GM18505 (cell line): ENCODE data around the gene UBAP1.
"Not testable (repeated sequence)": the region's sequence is repeated elsewhere in the genome, so short reads cannot be mapped to it uniquely, and the experiment has no call there.

ENCODE experiments used
- ATAC-seq: cut with Tn5 transposase; IDR thresholded peaks from one replicate; pipeline ENCODE4 v1.9.1; 2021; ENCODE audit not compliant: unreplicated experiment
- POLR2A ChIP-seq: IDR thresholded peaks from 4 replicates; pipeline ENCODE4 v1.6.1; 2011; ENCODE audit warnings: borderline replicate concordance; ENCODE audit not compliant: insufficient read depth, insufficient read length; ENCODE audit errors: extremely low read depth

Gene UBAP1

GRCh38 chr9:34178436-34179212, at the start of gene UBAP1:
Gene UBAP1 (plus strand): TSS chr9:34179043. CDS start chr9:34220915, 41,872 bp downstream.
- peak; percentile 87 for TF ChIP-seq POLR2A
- peak; percentile 98 for ATAC-seq

- no peak for ATAC-seq
- TF ChIP-seq POLR2A: no peak
Measured at GRCh38 chr9:34131571-34131970, 47.3 kb upstream of the UBAP1 start.

- TF ChIP-seq POLR2A: no peak
- no peak for ATAC-seq
Measured at GRCh38 chr9:34133436-34133949, 45.4 kb upstream of the UBAP1 start.

- ATAC-seq: no peak
- no peak for TF ChIP-seq POLR2A
Measured at GRCh38 chr9:34134521-34134920, 44.3 kb upstream of the UBAP1 start.

GRCh38 chr9:34138644-34139043, 40.2 kb upstream of the UBAP1 start:
- ATAC-seq: not testable (repeated sequence)

GRCh38 chr9:34139477-34140146, 39.2 kb upstream of the UBAP1 start:
- no peak for TF ChIP-seq POLR2A
- no peak for ATAC-seq

- ATAC-seq: no peak
- TF ChIP-seq POLR2A: no peak
Measured at GRCh38 chr9:34140853-34141252, 38.0 kb upstream of the UBAP1 start.

- ATAC-seq: no peak
- TF ChIP-seq POLR2A: no peak
Measured at GRCh38 chr9:34143116-34143515, 35.7 kb upstream of the UBAP1 start.

- no peak for TF ChIP-seq POLR2A
- ATAC-seq: no peak
Measured at GRCh38 chr9:34145165-34145564, 33.7 kb upstream of the UBAP1 start.

- ATAC-seq: no peak
- no peak for TF ChIP-seq POLR2A
Measured at GRCh38 chr9:34151398-34151797, 27.4 kb upstream of the UBAP1 start.

GRCh38 chr9:34154057-34154456, 24.8 kb upstream of the UBAP1 start:
- no peak for ATAC-seq
- TF ChIP-seq POLR2A: no peak

- ATAC-seq: no peak
- TF ChIP-seq POLR2A: no peak
Measured at GRCh38 chr9:34157318-34157717, 21.5 kb upstream of the UBAP1 start.

- no peak for ATAC-seq
- TF ChIP-seq POLR2A: no peak
Measured at GRCh38 chr9:34157898-34158297, 20.9 kb upstream of the UBAP1 start.

GRCh38 chr9:34158362-34158869, 20.4 kb upstream of the UBAP1 start:
- no peak for TF ChIP-seq POLR2A
- ATAC-seq: no peak

- no peak for ATAC-seq
Measured at GRCh38 chr9:34163434-34163833, 15.4 kb upstream of the UBAP1 start.

GRCh38 chr9:34169125-34169524, 9.7 kb upstream of the UBAP1 start:
- ATAC-seq: no peak
- TF ChIP-seq POLR2A: no peak

More at GRCh38 chr9:34163434-34163833, 15.4 kb upstream of the UBAP1 start:
- no peak for TF ChIP-seq POLR2A
